SHP77 treated with DMSO at 0.1 percent for 48 hours (cell line): ENCODE results near the gene SLC35G6.
A peak's percentile ranks its signal among the peaks of the same experiment; 100 is the strongest.
"Not testable (repeated sequence)": the region's sequence is repeated elsewhere in the genome, so short reads cannot be mapped to it uniquely, and the experiment has no call there.

ENCODE experiments used
- DNase-seq: peaks from one replicate; lab custom pipeline; 2025; lab: John Stamatoyannopoulos, UW

The SLC35G6 gene

GRCh38 chr17:7481275-7481674 is at the start of gene SLC35G6:
Gene SLC35G6 (plus strand): TSS chr17:7481446. CDS start chr17:7481517, 71 bp downstream.
- DNase-seq: not testable (repeated sequence)

DNA sequence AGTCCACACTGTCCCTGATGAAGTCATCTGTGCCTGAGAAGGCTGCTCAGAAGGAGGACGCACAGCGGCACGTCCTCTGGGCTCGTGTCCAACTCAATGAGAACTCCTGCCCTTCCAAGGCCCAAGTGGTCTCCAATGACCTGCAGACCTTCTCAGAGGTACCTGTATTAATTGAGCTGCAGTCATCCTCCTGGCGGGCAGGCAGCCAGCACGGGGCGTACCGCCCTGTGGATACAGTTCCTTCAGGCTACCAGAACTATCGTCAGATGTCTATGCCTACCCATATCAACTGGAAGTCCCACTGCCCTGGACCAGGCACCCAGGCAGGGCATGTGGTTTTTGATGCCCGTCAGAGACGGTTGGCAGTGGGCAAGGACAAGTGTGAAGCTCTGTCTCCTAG is 49.0 kb upstream of the SLC35G6 start:
- no peak for DNase-seq

DNA sequence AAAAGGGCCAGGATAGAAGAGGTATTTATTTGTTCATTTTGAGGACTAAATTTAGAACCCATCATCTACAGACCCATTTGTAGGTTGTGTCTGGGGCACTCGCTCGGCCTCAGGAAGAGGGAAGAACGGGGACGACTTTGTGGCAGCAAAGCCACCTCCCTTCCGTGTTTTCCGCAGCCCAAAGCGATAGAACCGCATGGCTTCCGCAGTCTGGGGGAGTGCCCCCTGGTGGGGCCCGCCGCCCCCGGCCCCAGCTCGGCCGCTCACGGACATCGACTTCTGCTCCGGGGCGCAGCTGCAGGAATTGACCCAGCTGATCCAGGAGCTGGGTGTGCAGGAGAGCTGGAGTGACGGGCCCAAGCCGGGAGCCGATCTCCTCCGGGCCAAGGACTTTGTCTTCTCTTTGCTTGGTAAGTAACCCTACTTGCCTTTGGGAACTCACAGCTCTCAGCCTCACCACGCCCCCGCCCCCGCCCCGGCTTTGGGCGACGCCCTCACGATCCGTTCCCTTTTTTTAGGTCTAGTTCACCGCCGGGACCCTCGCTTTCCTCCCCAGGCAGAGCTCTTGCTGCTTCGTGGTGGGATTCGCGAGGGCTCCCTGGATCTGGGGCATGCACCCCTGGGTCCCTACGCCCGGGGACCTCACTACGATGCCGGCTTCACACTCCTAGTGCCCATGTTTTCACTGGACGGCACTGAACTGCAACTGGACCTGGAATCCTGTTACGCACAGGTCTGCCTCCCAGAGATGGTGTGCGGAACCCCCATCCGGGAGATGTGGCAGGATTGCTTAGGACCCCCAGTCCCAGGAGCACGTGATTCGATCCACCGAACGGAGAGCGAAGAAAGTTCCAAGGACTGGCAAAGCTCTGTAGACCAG is 45.3 kb upstream of the SLC35G6 start:
- peak; percentile 32 for DNase-seq

DNA sequence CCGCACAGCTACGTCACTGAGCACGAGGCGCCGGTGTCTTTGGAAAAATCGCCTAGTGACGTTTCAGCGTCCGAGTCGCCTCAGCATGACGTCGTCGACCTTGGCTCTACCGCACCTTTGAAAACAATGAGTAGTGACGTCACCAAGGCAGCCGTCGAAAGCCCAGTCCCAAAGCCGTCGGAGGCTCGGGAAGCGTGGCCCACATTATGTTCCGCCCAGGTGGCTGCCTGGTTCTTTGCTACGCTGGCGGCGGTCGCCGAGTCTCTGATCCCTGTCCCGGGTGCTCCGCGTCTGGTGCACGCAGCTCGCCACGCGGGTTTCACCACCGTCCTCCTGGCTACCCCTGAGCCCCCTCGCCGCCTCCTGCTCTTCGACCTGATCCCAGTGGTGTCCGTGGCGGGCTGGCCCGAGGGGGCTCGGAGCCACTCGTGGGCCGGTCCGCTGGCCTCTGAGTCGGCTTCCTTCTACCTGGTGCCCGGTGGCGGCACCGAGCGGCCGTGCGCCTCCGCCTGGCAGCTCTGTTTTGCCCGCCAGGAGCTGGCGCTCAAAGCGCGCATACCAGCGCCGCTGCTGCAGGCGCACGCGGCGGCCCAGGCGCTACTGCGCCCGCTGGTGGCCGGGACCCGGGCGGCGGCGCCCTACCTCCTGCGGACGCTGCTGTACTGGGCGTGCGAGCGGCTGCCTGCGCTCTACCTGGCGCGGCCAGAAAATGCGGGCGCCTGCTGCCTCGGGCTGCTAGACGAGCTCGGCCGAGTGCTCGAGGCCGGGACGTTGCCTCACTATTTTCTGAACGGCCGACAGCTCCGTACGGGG is 44.5 kb upstream of the SLC35G6 start:
- DNase-seq: peak; percentile 80

DNA sequence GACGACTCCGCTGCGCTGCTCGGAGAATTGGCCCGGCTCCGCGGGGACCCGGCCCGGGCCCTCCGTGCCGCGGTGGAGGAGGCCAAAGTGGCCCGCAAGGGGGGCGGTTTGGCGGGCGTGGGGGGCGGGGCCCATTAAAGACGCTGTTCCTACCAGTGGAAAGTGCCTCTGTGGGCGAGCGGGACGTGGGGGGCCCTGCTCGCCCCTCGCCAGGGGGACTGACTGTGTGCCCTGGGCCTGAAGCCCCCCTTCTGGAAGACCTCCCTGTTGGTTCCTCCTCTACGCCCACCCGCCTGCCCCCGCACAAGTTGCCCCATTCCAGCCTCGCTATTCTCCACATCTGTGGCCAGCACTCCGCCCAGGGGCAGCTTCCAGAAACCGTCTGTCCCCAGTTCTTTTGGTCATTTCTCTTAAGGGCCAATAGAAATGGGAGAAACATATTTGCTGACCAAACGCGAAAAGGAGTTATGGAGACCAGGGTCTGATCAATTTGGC is 43.8 kb upstream of the SLC35G6 start:
- no peak for DNase-seq

DNA sequence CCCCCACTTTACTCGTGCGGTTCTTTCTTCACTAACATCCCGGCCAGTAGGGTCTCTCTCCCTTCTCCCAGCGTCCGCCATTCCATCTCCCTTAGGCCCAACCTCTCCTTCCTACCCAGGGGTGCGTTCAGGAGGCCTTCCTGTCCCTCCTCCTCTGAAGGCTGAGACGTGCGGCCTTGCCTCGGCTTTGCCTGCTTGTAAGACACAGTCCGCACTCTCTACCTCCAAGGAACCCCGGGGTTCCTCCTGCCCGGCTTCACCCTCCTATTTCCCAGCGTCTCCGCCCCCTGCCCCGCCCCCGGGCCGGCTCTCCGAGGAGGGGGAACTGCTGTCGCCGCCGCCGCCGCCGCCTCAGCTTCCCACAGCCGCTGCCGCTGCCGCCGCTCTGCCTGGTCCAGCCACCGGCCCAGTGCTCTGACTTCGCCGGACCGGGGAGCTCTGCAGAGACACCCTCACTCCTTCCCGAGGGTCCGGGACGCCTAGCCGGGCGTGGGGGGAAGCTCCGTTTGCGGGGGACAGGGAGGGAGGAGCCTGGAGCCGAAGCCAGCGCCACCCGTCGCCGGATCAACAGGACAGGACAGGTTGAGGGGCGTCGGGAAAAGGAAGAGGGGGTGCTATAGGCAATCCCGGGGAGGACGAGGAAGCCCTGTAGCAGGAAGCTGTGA is 43.2 kb upstream of the SLC35G6 start:
- no peak for DNase-seq

GRCh38 chr17:7438656-7439460 is 42.4 kb upstream of the SLC35G6 start:
- no peak for DNase-seq

- DNase-seq: no peak
Measured at GRCh38 chr17:7439462-7440112, 41.7 kb upstream of the SLC35G6 start, which contains the start of gene FGF11. Gene FGF11 (plus strand): TSS chr17:7439512. CDS start chr17:7439621, 109 bp downstream.

DNA sequence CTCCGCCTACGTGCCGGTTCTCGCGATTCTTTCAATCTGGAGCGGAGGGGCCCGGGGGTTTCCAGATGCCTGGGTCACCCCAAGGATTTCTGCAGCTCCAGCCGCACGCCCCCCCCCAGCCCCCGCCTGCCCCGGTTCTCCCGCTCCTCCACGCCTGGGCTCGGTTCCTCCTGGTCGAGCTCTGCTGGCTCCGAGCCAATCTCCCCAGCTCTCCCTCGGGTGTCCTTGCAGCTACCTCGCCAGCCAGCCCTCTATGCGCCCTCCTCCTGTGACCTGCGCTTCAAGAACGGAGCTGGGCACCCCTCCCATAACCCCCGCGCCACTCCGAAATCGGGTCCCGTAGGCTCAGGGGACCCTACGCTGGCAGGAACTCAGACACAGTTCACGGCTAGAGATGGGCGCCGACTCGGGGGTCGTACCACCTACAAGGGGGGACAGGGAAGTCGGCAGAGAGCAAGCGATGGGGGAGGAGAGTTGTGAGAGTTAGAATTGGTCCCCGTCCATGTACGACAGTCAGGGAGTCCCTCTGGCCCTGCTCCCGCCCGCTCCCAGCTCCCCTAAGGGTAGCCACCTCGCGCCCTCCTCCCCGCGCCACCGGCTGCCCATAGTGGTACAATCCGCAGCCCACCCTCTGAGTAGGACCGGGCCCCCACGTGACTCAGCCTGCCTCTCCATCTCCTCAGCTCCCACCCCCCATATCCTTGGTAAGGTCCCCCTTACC is 41.0 kb upstream of the SLC35G6 start:
- no peak for DNase-seq

DNA sequence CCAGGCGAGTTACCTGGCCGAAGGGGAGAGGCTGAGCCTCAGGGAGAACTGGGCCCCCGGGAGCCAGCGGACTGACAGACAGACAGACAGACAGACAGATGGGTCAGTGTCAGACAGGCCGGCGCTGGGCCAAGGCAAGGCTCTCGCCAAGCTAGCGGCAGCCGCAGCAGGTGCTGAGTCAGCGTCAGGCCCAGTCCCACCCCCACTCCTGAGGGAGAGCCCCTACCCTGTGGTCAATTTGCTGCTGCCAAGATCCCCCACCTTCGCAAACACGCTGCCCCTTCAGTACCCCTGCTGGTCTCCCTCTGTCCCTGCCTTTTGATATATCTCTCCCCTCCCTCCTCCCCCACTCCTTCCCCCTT is 40.4 kb upstream of the SLC35G6 start:
- no peak for DNase-seq

DNA sequence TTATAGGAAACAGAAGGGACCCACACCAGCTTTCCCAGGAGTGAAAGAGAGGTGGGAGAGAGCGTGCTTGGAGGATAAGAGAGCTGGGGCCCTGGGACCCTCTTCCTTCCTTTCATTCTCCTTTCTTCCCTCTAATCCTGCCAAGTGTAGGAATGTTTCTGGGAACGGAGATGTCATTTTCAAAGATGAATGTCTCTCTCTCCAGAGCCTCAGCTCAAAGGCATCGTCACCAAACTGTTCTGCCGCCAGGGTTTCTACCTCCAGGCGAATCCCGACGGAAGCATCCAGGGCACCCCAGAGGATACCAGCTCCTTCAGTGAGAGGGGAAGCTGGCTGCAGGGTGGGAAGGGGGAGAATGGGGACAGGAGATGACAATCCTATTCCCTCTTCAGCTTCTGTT is 40.0 kb upstream of the SLC35G6 start:
- DNase-seq: no peak

GRCh38 chr17:7442142-7442541 is 39.1 kb upstream of the SLC35G6 start:
- DNase-seq: no peak

- no peak for DNase-seq
Measured at GRCh38 chr17:7443499-7444485, 37.5 kb upstream of the SLC35G6 start.

DNA sequence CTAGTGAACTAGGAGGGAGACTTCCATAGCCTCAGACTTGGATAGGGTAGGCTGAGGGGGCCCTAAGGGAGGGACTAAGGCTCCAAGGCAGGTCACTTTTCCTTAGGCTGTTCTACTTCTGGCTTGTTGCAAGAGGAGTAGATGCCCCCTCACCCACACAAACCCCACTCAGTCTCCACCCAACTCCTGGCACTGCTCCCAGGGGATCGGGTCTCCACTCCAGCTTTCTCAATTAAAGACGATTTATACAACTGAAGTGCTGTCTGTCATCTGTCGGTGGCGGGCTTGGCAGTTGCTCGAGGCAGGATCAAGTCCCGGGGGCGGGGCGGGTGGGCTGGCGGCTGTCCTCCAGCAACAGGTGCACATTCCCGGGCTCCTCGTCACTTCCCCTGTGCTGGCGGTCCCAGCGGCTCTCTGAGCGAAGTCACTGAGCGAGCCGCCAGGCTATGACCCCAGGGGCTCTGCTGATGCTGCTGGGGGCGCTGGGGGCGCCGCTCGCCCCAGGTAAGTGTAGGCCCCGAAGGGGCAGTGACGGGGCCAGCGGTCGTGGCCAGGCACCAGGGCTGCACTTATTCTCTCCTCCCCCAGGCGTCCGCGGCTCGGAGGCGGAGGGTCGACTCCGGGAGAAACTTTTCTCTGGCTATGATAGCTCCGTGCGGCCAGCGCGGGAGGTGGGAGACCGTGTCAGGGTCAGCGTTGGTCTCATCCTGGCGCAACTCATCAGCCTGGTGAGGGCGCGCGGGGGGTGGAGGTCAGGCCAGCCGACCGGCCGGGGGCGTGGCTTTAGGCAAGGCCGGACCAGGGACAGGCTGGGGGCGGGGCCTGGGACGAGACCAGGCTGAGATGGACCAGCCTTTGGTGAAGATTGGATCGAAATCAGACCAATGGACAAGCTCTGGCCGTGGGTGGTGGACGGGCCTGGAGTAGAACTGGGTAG is 36.3 kb upstream of the SLC35G6 start, which contains the start of gene CHRNB1:
TSS of gene CHRNB1 (plus strand) at position 380 of the 937 bp plus-strand sequence. CDS start at position 447, 67 bp downstream.
- peak; percentile 34 for DNase-seq

- DNase-seq: no peak
Measured at GRCh38 chr17:7445619-7445968, 35.7 kb upstream of the SLC35G6 start.

- no peak for DNase-seq
Measured at GRCh38 chr17:7448461-7448860, 32.8 kb upstream of the SLC35G6 start.

- DNase-seq: no peak
Measured at GRCh38 chr17:7459961-7460545, 21.2 kb upstream of the SLC35G6 start.
